OCI-LY7 (cell line): ENCODE results near the gene OR4M1. TPM values are rescaled to one million over a fixed set of nuclear protein-coding genes. Genes with fewer than 3 reads are reported as not detected.
"Not testable (repeated sequence)": the region's sequence is repeated elsewhere in the genome, so short reads cannot be mapped to it uniquely, and the experiment has no call there.

Source experiments
- BruUV-seq: library from RNA; stranded (reverse); fragments of 400-500 nt; replicated peaks from 2 replicates; lab custom pipeline; 2021; lab: Mats Ljungman, UMichigan
- CTCF ChIA-PET: fragments of 300-600 bp; sonication (Branson Sonifier 250); formaldehyde crosslinking; loops from one replicate; lab custom pipeline; 2022; ENCODE audit warnings: antibody characterized with exemption; ENCODE audit not compliant: unreplicated experiment; lab: Charles Lee
- POLR2A ChIA-PET: fragments of 300-600 bp; sonication (Branson Sonifier 250); formaldehyde crosslinking; loops from one replicate; lab custom pipeline; 2022; ENCODE audit warnings: antibody characterized with exemption; lab: Charles Lee
- DNase-seq: peaks from one replicate; pipeline ENCODE4 v3.0.0-alpha.2; 2015; ENCODE audit warnings: low spot score
- H2AFZ ChIP-seq: fragments of 200-600 bp; sonication (generic), shearing (Covaris generic); 2 replicates; pipeline ENCODE4 v1.6.1; 2014; ENCODE audit warnings: mild to moderate bottlenecking, antibody characterized with exemption, low read length, moderate library complexity
- H3K27ac ChIP-seq: fragments of 200-600 bp; sonication (generic); 2 replicates; pipeline ENCODE4 v1.5.1; 2014; ENCODE audit warnings: mixed run types, low read depth, mild to moderate bottlenecking, moderate library complexity, low read length, inconsistent platforms; ENCODE audit not compliant: poor library complexity, severe bottlenecking
- H3K36me3 ChIP-seq: fragments of 200-600 bp; sonication (generic); 2 replicates; pipeline ENCODE4 v1.6.1; 2014; ENCODE audit warnings: mild to moderate bottlenecking, antibody characterized with exemption, low read length, moderate library complexity, mixed read lengths; ENCODE audit not compliant: insufficient read depth
- H3K4me1 ChIP-seq: fragments of 200-600 bp; sonication (generic); 2 replicates; pipeline ENCODE4 v1.5.1; 2014; ENCODE audit warnings: mild to moderate bottlenecking, low read length; ENCODE audit not compliant: insufficient read depth, poor library complexity, severe bottlenecking
- H3K4me2 ChIP-seq: fragments of 200-600 bp; sonication (generic); 2 replicates; pipeline ENCODE4 v1.6.1; 2014; ENCODE audit warnings: mild to moderate bottlenecking, low read length
- H3K4me3 ChIP-seq: fragments of 200-600 bp; sonication (generic); 2 replicates; pipeline ENCODE4 v1.5.1; 2014; ENCODE audit warnings: mild to moderate bottlenecking, low read depth, low read length; ENCODE audit not compliant: poor library complexity, severe bottlenecking
- H3K79me2 ChIP-seq: fragments of 200-600 bp; sonication (generic); 2 replicates; pipeline ENCODE4 v1.6.1; 2016; ENCODE audit warnings: low read depth, mild to moderate bottlenecking, low read length, moderate library complexity, mixed read lengths; ENCODE audit not compliant: insufficient read depth
- H3K9me2 ChIP-seq: fragments of 200-600 bp; sonication (generic); 2 replicates; pipeline ENCODE4 v1.6.1; 2016; ENCODE audit warnings: mild to moderate bottlenecking, low read length, mixed read lengths; ENCODE audit not compliant: insufficient read depth
- H3K9me3 ChIP-seq: fragments of 200-600 bp; sonication (generic); 2 replicates; pipeline ENCODE4 v1.6.1; 2014; ENCODE audit warnings: mild to moderate bottlenecking, mixed run types, low read length, mixed read lengths
- H4K20me1 ChIP-seq: fragments of 200-600 bp; sonication (generic); 2 replicates; pipeline ENCODE4 v1.6.1; 2014; ENCODE audit warnings: mild to moderate bottlenecking, antibody characterized with exemption, low read length, moderate library complexity, mixed read lengths; ENCODE audit not compliant: insufficient read depth
- CTCF ChIP-seq: fragments of 200-600 bp; sonication (generic); conservative IDR thresholded peaks from 2 replicates; pipeline ENCODE4 v1.5.1; 2014; ENCODE audit warnings: mild to moderate bottlenecking, antibody characterized with exemption, low read length, moderate library complexity, mixed read lengths
- EZH2phosphoT487 ChIP-seq: fragments of 200-600 bp; sonication (generic); IDR thresholded peaks from 2 replicates; pipeline ENCODE4 v1.6.1; 2018; ENCODE audit warnings: low read depth, borderline replicate concordance, mild to moderate bottlenecking, mixed run types, antibody characterized with exemption, low read length, moderate library complexity, mixed read lengths
- intact Hi-C: fragments of 100-400 bp; cut with micrococcal nuclease; formaldehyde crosslinking; loops from one replicate; pipeline ENCODE4 v1.10.0; 2022; ENCODE audit not compliant: unreplicated experiment
- total RNA-seq, 2 experiments: library from RNA; depleted of rRNA in 1 of 2; stranded (reverse); fragments of >200 nt in 1 of 2; shearing (Covaris generic) in 1 of 2; gene quantifications; 2 replicates each; pipeline ENCODE4 v1.2.3, GENCODE V29; 2014 to 2022

OR4M1 gene
- total RNA-seq, 2 experiments from 2014 or later, result not detected

GRCh38 chr14:19788150-19788549, 14.8 kb downstream of the OR4M1 start:
- H3K9me2 ChIP-seq, H3K4me2 ChIP-seq, H3K27ac ChIP-seq, BruUV-seq, intact Hi-C loops, H2AFZ ChIP-seq, POLR2A ChIA-PET, H3K36me3 ChIP-seq, CTCF ChIA-PET, DNase-seq, H3K4me3 ChIP-seq, H3K9me3 ChIP-seq, H3K4me1 ChIP-seq, H3K79me2 ChIP-seq, H4K20me1 ChIP-seq: not testable (repeated sequence)

- H3K27ac ChIP-seq, H3K4me1 ChIP-seq, H3K4me2 ChIP-seq, intact Hi-C loops, BruUV-seq, H3K36me3 ChIP-seq, H3K79me2 ChIP-seq, CTCF ChIA-PET, DNase-seq, H2AFZ ChIP-seq, H3K4me3 ChIP-seq, H3K9me2 ChIP-seq, H4K20me1 ChIP-seq, POLR2A ChIA-PET, H3K9me3 ChIP-seq: not testable (repeated sequence)
These were observed 23.3 kb downstream of the OR4M1 start for GRCh38 chr14:19796520-19797108.

- no peak overlapping the region for H3K4me3 ChIP-seq
- ChIA-PET CTCF (no interaction called here), POLR2A (no interaction called here)
- no peak overlapping the region for H2AFZ ChIP-seq
- no peaks in the 10 kb centered on the region for H4K20me1 ChIP-seq
- no peak for DNase-seq
- no peaks in the 10 kb centered on the region for H3K79me2 ChIP-seq
- intact Hi-C loops, result no loop called here
- H3K4me1 ChIP-seq, result no peaks in the 10 kb centered on the region
- no peak overlapping the region for H3K4me2 ChIP-seq
- no peaks in the 10 kb centered on the region for H3K9me2 ChIP-seq
- no TSS peak for BruUV-seq
- no peak overlapping the region for H3K27ac ChIP-seq
- no peaks in the 10 kb centered on the region for H3K36me3 ChIP-seq
- TF ChIP-seq CTCF (no peak), EZH2phosphoT487 (no peak)
- H3K9me3 ChIP-seq, result peaks cover 15% of the 10 kb centered on the region; the same call in 1 of the 2 replicates
These were observed 26.6 kb downstream of the OR4M1 start for GRCh38 chr14:19799880-19800279.
